Measurements from ENCODE around the gene EN1. TPM values are rescaled to one million over a fixed set of nuclear protein-coding genes. Genes with fewer than 3 reads are reported as not detected.
A peak's percentile ranks its signal among the peaks of the same experiment; 100 is the strongest.

The EN1 gene
- total and polyA plus RNA-seq, 2 donors (not counting 3 experiments of a cell fraction or from before 2014, with no cell fraction given): not detected

DNA sequence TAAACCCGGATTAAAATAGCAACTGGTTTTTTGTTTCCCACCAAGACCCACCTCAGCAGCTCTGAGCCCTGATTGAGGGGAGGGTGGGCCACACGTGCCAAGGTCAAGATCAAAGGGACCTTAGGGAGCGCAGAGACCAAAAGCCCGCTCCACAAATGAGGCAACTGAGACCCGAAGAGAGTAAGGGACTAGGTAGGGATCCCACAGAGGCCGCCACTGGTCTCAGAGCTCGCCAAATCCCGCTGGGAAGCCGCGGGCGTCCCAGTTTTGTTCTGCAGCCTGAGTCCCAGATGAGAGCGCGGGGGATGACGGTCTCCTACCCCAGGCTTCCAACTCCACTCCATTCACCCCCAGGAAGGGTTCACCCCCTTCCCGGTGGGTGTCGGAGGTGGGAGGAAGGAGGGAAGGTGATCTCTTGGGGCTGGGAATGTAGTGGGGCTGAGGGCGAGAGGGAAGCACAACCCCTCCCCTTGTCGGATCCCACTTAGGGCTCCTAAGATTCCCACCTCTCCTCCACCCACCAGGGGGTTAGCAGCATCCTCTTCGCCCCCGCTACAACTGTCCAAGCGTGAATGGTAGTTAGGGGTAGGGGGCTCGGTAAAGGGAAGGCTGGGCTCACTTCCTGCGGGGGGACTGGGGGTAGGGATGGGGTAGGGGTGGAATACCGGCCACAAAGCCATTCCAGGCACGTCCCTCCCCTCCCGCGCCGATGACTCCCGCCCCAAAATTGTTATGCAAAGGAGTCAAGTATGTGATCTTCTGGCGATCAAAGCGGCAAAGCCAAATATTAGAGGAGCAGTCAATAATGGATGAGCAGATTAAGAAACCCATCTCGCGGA is 7.3 kb upstream of the EN1 start:
- CTCF ChIA-PET: interaction anchor here (0.9 to 7.3 kb wide), 48 partner anchors 8 to 1040 kb away, joined by 3 to 174 read pairs (median 4); partner anchors contain the start of genes DDX18, EN1 and INSIG2
- intact Hi-C loops (cut with micrococcal nuclease): loop anchor here (1.0 to 10.0 kb wide), 8 partner anchors 91 to 822 kb away; no protein-coding TSS in a partner anchor
- Histone ChIP-seq H3K9me3 (replicated peaks; ENCODE audit: control insufficient read depth, insufficient read depth, low read length) (no peaks in the 10 kb centered on the region), H3K36me3 (ENCODE audit: control insufficient read depth in 2 of 2, extremely low read depth in 1 of 2, insufficient read depth in 2 of 2, low read length in 2 of 2) (no peaks in the 10 kb centered on the region), H3K4me1 (ENCODE audit: control insufficient read depth, extremely low read depth, insufficient read depth, low read length) (peaks cover 2% of the 10 kb centered on the region), H3K4me2 (ENCODE audit: insufficient read depth, low read length) (no peak overlapping the region), H3K9ac (replicated peaks; ENCODE audit: extremely low read depth, insufficient read depth, low read length) (no peak overlapping the region), H2AFZ (ENCODE audit: low read depth, low read length) (no peak overlapping the region), H3K9me1 (replicated peaks; ENCODE audit: control insufficient read depth, extremely low read depth, insufficient read depth, low read length) (no peaks in the 10 kb centered on the region), H3K79me2 (ENCODE audit: control insufficient read depth, insufficient read depth, low read length) (no peaks in the 10 kb centered on the region), H3K27ac (ENCODE audit: insufficient read depth, low read depth, low read length) (no peak overlapping the region), H3K4me3 (replicated peaks in 1 of 3; ENCODE audit: insufficient read depth in 1 of 3, low read depth in 1 of 3, low read length in 3 of 3) (no peak overlapping the region), H3K27me3 (ENCODE audit: control insufficient read depth in 2 of 2, insufficient read depth in 2 of 2, low read length in 2 of 2) (peaks cover 96 to 98% of the 10 kb centered on the region in 2 experiments), H4K20me1 (replicated peaks; ENCODE audit: control insufficient read depth, extremely low read depth, insufficient read depth, low read length) (no peaks in the 10 kb centered on the region)
- BruUV-seq (replicated peaks): no TSS peak
- no peak for TF ChIP-seq MYC (IDR thresholded peaks at IDR 0.05; ENCODE audit: low read depth, low read length)
- peak; percentile 32 for TF ChIP-seq EZH2 (IDR thresholded peaks at IDR 0.05; ENCODE audit: borderline replicate concordance, low read depth, low read length, severe bottlenecking)
- POLR2A ChIA-PET: no interaction called here
- no peak for DNase-seq (ENCODE audit: low read depth, low spot score)
- FAIRE-seq: no peak
- dilution Hi-C loops (cut with MboI; ENCODE audit: extremely low pct_ligation_motif_present, low sequenced_read_pairs): no loop called here

DNA sequence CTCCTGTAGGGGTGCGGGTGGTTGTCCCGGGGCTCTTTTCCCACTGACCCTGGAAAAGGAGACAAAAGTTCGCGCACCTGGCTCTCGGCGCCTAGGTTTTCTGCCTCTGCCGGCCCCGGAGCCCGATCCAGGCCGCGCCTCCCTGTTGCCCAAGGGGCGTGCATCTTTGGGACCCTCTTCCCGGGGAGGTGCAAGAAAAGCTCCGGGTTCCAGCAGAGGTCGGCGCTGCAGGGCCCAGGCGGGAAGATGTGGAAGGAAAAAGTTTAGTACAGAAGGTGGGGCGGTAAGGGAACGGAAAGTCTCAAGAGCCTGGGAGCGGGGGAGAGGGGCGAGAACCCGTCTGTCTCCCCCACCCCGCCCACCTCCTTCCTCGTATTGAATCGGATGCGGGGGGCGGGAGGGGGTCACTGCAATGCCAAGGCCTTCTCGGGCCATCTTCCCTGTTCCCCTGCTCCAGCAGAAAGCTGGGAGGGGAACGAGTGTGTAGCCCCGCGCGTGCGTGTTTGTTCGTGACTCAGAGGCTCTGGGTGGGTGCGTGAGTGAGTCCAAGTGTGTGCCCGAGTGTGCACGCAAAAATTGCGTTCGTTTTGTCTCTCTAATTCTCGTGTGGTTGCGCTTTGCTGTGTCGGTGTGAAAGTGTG is 6.3 kb upstream of the EN1 start:
- Histone ChIP-seq H3K4me2 (ENCODE audit: insufficient read depth, low read length) (no peak overlapping the region), H3K79me2 (ENCODE audit: control insufficient read depth, insufficient read depth, low read length) (no peaks in the 10 kb centered on the region), H3K27me3 (ENCODE audit: control insufficient read depth in 2 of 2, insufficient read depth in 2 of 2, low read length in 2 of 2) (peaks cover 95 to 98% of the 10 kb centered on the region in 2 experiments), H3K9ac (replicated peaks; ENCODE audit: extremely low read depth, insufficient read depth, low read length) (no peak overlapping the region), H3K36me3 (ENCODE audit: control insufficient read depth in 2 of 2, extremely low read depth in 1 of 2, insufficient read depth in 2 of 2, low read length in 2 of 2) (no peaks in the 10 kb centered on the region), H3K27ac (ENCODE audit: insufficient read depth, low read depth, low read length) (no peak overlapping the region), H3K9me1 (replicated peaks; ENCODE audit: control insufficient read depth, extremely low read depth, insufficient read depth, low read length) (no peaks in the 10 kb centered on the region), H4K20me1 (replicated peaks; ENCODE audit: control insufficient read depth, extremely low read depth, insufficient read depth, low read length) (no peaks in the 10 kb centered on the region), H3K9me3 (replicated peaks; ENCODE audit: control insufficient read depth, insufficient read depth, low read length) (no peaks in the 10 kb centered on the region), H3K4me3 (replicated peaks in 1 of 3; ENCODE audit: insufficient read depth in 1 of 3, low read depth in 1 of 3, low read length in 3 of 3) (no peak overlapping the region), H3K4me1 (ENCODE audit: control insufficient read depth, extremely low read depth, insufficient read depth, low read length) (peaks cover 2% of the 10 kb centered on the region), H2AFZ (ENCODE audit: low read depth, low read length) (no peak overlapping the region)
- dilution Hi-C loops (cut with MboI; ENCODE audit: extremely low pct_ligation_motif_present, low sequenced_read_pairs): no loop called here
- intact Hi-C loops (cut with micrococcal nuclease): loop anchor here (10.0 kb wide), 1 partner anchor 479 kb away; no protein-coding TSS in a partner anchor
- POLR2A ChIA-PET: no interaction called here
- CTCF ChIA-PET: interaction anchor here (2.1 to 7.3 kb wide), 5 partner anchors 10 to 821 kb away, joined by 16 to 174 read pairs (median 52); no protein-coding TSS in a partner anchor
- DNase-seq (ENCODE audit: low read depth, low spot score) (no peak), FAIRE-seq (no peak)
- BruUV-seq (replicated peaks): no TSS peak
- no peak for TF ChIP-seq GATA2 (IDR thresholded peaks at IDR 0.05; ENCODE audit: insufficient read depth, insufficient read length, low read depth, low read length)
- peak; percentile 70 for TF ChIP-seq EZH2 (IDR thresholded peaks at IDR 0.05; ENCODE audit: borderline replicate concordance, low read depth, low read length, severe bottlenecking)

Measured in endothelial cell of umbilical vein (primary cell).